H1 (cell line): ENCODE data around the gene PLCL2. TPM values are rescaled to one million over a fixed set of nuclear protein-coding genes. Genes with fewer than 3 reads are reported as not detected.

Source experiments
- CTCF ChIA-PET: fragments of 300-600 bp; sonication (Branson Sonifier 250); formaldehyde crosslinking; loops from one replicate; lab custom pipeline; 2021; ENCODE audit not compliant: partially characterized antibody; lab: Charles Lee
- POLR2A ChIA-PET: fragments of 300-600 bp; sonication (Branson Sonifier 250); formaldehyde crosslinking; loops from one replicate; lab custom pipeline; 2021; ENCODE audit warnings: inconsistent platforms; ENCODE audit not compliant: partially characterized antibody; lab: Charles Lee
- DNase-seq, 2 experiments: peaks; one replicate each; pipeline versions ENCODE4 v3.0.0 to v3.0.0-alpha.2; 2010 to 2022; ENCODE audit warnings: low spot score in 2 of 2, low read depth in 1 of 2, mixed read lengths in 1 of 2
- FAIRE-seq: peaks from 2 replicates; lab custom pipeline; 2011; peaks lifted over from hg19 to GRCh38; lab: Jason Lieb, UNC
- H2AFZ ChIP-seq: 2 replicates; pipeline ENCODE4 v1.8.1; 2012; ENCODE audit warnings: low read length, inconsistent platforms
- H2AK5ac ChIP-seq: 2 replicates; pipeline ENCODE4 v1.6.1; 2013; ENCODE audit warnings: low read depth, low read length
- H2BK120ac ChIP-seq: replicated peaks from 2 replicates; pipeline ENCODE3; 2013; ENCODE audit warnings: low read depth, low read length, inconsistent platforms
- H2BK12ac ChIP-seq: 2 replicates; pipeline ENCODE4 v1.6.1; 2013; ENCODE audit warnings: low read depth, low read length
- H2BK15ac ChIP-seq: 2 replicates; pipeline ENCODE4 v1.6.1; 2013; ENCODE audit warnings: low read length
- H2BK20ac ChIP-seq: 2 replicates; pipeline ENCODE4 v1.6.1; 2013; ENCODE audit warnings: low read length
- H2BK5ac ChIP-seq: 2 replicates; pipeline ENCODE4 v1.6.1; 2013; ENCODE audit warnings: low read depth, low read length
- H3K14ac ChIP-seq: 2 replicates; pipeline ENCODE4 v1.6.1; 2013; ENCODE audit warnings: inconsistent platforms; ENCODE audit not compliant: insufficient read length
- H3K18ac ChIP-seq: 2 replicates; pipeline ENCODE4 v1.6.1; 2013; ENCODE audit warnings: low read length; ENCODE audit errors: extremely low read depth
- H3K23ac ChIP-seq: 2 replicates; pipeline ENCODE4 v1.6.1; 2013; ENCODE audit warnings: inconsistent platforms; ENCODE audit not compliant: insufficient read length
- H3K23me2 ChIP-seq: 2 replicates; pipeline ENCODE4 v1.6.1; 2013; ENCODE audit warnings: low read depth, low read length
- H3K27ac ChIP-seq: 2 replicates; pipeline ENCODE4 v1.6.1; 2011; ENCODE audit warnings: low read depth, low read length, inconsistent platforms
- H3K27me3 ChIP-seq, 4 experiments: replicated peaks in 1 of 4; 1 replicate in 1 of 4; 2 replicates in 3 of 4; pipeline versions ENCODE4 v1.6.1 to v1.8.1; 2011 to 2013; ENCODE audit warnings: low read length in 3 of 4, mild to moderate bottlenecking in 3 of 4, inconsistent platforms in 2 of 4, mixed read lengths in 2 of 4, moderate library complexity in 1 of 4; ENCODE audit not compliant: control insufficient read depth in 3 of 4, insufficient read depth in 3 of 4; ENCODE audit errors: extremely low read depth in 1 of 4
- H3K36me3 ChIP-seq, 4 experiments: 2 replicates each; pipeline versions ENCODE4 v1.6.1 to v1.8.1; 2011 to 2013; ENCODE audit warnings: mild to moderate bottlenecking in 4 of 4, low read length in 3 of 4, moderate library complexity in 2 of 4, control low read depth in 1 of 4, inconsistent platforms in 1 of 4; ENCODE audit not compliant: insufficient read depth in 4 of 4, control insufficient read depth in 2 of 4
- H3K4ac ChIP-seq: replicated peaks from 2 replicates; pipeline ENCODE3; 2013; ENCODE audit warnings: low read length, low read depth, mixed read lengths, inconsistent platforms; ENCODE audit not compliant: insufficient read length
- H3K4me1 ChIP-seq, 4 experiments: replicated peaks in 1 of 4; 1 replicate in 1 of 4; 2 replicates in 3 of 4; pipeline versions ENCODE4 v1.6.1 to v1.8.1; 2011 to 2013; ENCODE audit warnings: low read length in 3 of 4, inconsistent platforms in 2 of 4, mixed read lengths in 1 of 4; ENCODE audit not compliant: insufficient read depth in 4 of 4, control insufficient read depth in 3 of 4
- H3K4me2 ChIP-seq, 2 experiments: 2 replicates each; pipeline versions ENCODE4 v1.6.1 to v1.8.1; 2011 to 2013; ENCODE audit warnings: low read depth in 2 of 2, low read length in 2 of 2, control low read depth in 1 of 2, inconsistent platforms in 1 of 2, mild to moderate bottlenecking in 1 of 2; ENCODE audit not compliant: insufficient read depth in 1 of 2
- H3K4me3 ChIP-seq, 4 experiments: fragments of 200-600, 300-600 bp in 1 of 4; sonication (generic), shearing (Covaris generic), sonication (Bioruptor Twin) in 1 of 4; 2 replicates each; pipeline versions ENCODE4 v1.5.1 to v1.8.1; 2011 to 2016; ENCODE audit warnings: low read length in 4 of 4, low read depth in 3 of 4, control low read depth in 2 of 4, inconsistent platforms in 2 of 4, mild to moderate bottlenecking in 2 of 4, mixed read lengths in 1 of 4, moderate library complexity in 1 of 4; ENCODE audit not compliant: insufficient read depth in 2 of 4; ENCODE audit errors: extremely low read depth in 1 of 4
- H3K56ac ChIP-seq: replicated peaks from 2 replicates; pipeline ENCODE3; 2013; ENCODE audit warnings: low read depth, mild to moderate bottlenecking, mixed read lengths, low read length, inconsistent platforms; ENCODE audit not compliant: insufficient read length
- H3K79me1 ChIP-seq: 2 replicates; pipeline ENCODE4 v1.6.1; 2013; ENCODE audit warnings: low read depth, low read length, control low read depth
- H3K79me2 ChIP-seq, 2 experiments: 2 replicates each; pipeline versions ENCODE4 v1.6.1 to v1.8.1; 2012 to 2013; ENCODE audit warnings: low read length in 2 of 2, mild to moderate bottlenecking in 2 of 2, inconsistent platforms in 1 of 2; ENCODE audit not compliant: insufficient read depth in 2 of 2, control insufficient read depth in 1 of 2
- H3K9ac ChIP-seq, 4 experiments: replicated peaks in 1 of 4; 1 replicate in 1 of 4; 2 replicates in 3 of 4; pipeline versions ENCODE4 v1.6.1 to v1.8.1; 2011 to 2013; ENCODE audit warnings: low read depth in 3 of 4, low read length in 3 of 4, control low read depth in 2 of 4, mild to moderate bottlenecking in 2 of 4, moderate library complexity in 2 of 4, inconsistent platforms in 1 of 4; ENCODE audit errors: extremely low read depth in 1 of 4
- H3K9me3 ChIP-seq, 2 experiments: 2 replicates each; pipeline versions ENCODE4 v1.6.1 to v1.8.1; 2012 to 2013; ENCODE audit warnings: mild to moderate bottlenecking in 2 of 2, moderate library complexity in 2 of 2, control low read depth in 1 of 2, inconsistent platforms in 1 of 2, low read depth in 1 of 2, low read length in 1 of 2, mixed read lengths in 1 of 2; ENCODE audit not compliant: insufficient read depth in 2 of 2
- H4K20me1 ChIP-seq, 2 experiments: replicated peaks in 1 of 2; 2 replicates each; pipeline versions ENCODE3 to v1.8.1; 2011 to 2013; ENCODE audit warnings: inconsistent platforms in 2 of 2, low read length in 2 of 2, mild to moderate bottlenecking in 1 of 2; ENCODE audit not compliant: insufficient read depth in 2 of 2, control insufficient read depth in 1 of 2
- H4K5ac ChIP-seq: 2 replicates; pipeline ENCODE4 v1.6.1; 2013; ENCODE audit warnings: low read length, low read depth, mixed read lengths, inconsistent platforms; ENCODE audit not compliant: insufficient read length
- H4K8ac ChIP-seq: 2 replicates; pipeline ENCODE4 v1.8.0; 2013; ENCODE audit warnings: mild to moderate bottlenecking, moderate library complexity, low read length, inconsistent platforms; ENCODE audit not compliant: insufficient read depth; ENCODE audit errors: extremely low read depth
- H4K91ac ChIP-seq: replicated peaks from 2 replicates; pipeline ENCODE3; 2013; ENCODE audit warnings: low read length, mixed read lengths, inconsistent platforms; ENCODE audit not compliant: insufficient read length
- ASH2L ChIP-seq: fragments of 200-600, 300-600 bp; sonication (generic); IDR thresholded peaks from one replicate; pipeline ENCODE4 v1.7.1; 2017; ENCODE audit warnings: low read length
- CHD2 ChIP-seq: IDR thresholded peaks from 2 replicates; pipeline ENCODE4 v1.6.1; 2012; ENCODE audit warnings: low read length, improper control_type of control experiment
- FOSL1 ChIP-seq: IDR thresholded peaks from 2 replicates; pipeline ENCODE4 v1.6.1; 2011; ENCODE audit warnings: mild to moderate bottlenecking, low read depth, low read length, moderate library complexity; ENCODE audit not compliant: insufficient read depth
- HDAC2 ChIP-seq, 2 experiments: fragments of 300-600 bp in 1 of 2; sonication (generic) in 1 of 2; IDR thresholded peaks; 2 replicates each; pipeline ENCODE4 v1.6.1; 2011 to 2012; ENCODE audit warnings: low read depth in 2 of 2, low read length in 2 of 2, mild to moderate bottlenecking in 2 of 2, moderate library complexity in 2 of 2, borderline replicate concordance in 1 of 2, inconsistent platforms in 1 of 2
- RBBP5 ChIP-seq: IDR thresholded peaks from 2 replicates; pipeline ENCODE4 v1.7.1; 2012; ENCODE audit warnings: low read depth, mild to moderate bottlenecking, inconsistent platforms, low read length, moderate library complexity, borderline replicate concordance
- RFX5 ChIP-seq: IDR thresholded peaks from 2 replicates; pipeline ENCODE4 v1.6.1; 2011; ENCODE audit warnings: low read depth, low read length, improper control_type of control experiment, borderline replicate concordance
- SRF ChIP-seq: IDR thresholded peaks from 2 replicates; pipeline ENCODE4 v1.6.1; 2011; ENCODE audit warnings: mild to moderate bottlenecking, low read depth, low read length, moderate library complexity
- WGBS, 2 experiments: shearing (Covaris generic) in 1 of 2; methylation state at CpG; one replicate each; pipeline versions ENCODE4 v1.1.6 to v1.1.7; 2013 to 2015; ENCODE audit warnings: low lambda C conversion rate in 2 of 2, mixed read lengths in 2 of 2, inconsistent platforms in 1 of 2, low coverage in 1 of 2, missing lambda C conversion rate in 1 of 2; ENCODE audit not compliant: insufficient replicate concordance in 2 of 2, insufficient coverage in 1 of 2, insufficient read length in 1 of 2; ENCODE audit errors: extremely low coverage in 1 of 2, missing lambda C conversion rate in 1 of 2; 5-methylcytosine and 5-hydroxymethylcytosine counted together
- polyA plus RNA-seq, 7 experiments: library from polyadenylated mRNA; depleted of rRNA in 3 of 7; stranded (reverse) in 5 of 7; unstranded in 2 of 7; fragments of >200 nt in 5 of 7; fragments of 200-250 nt in 2 of 7; gene quantifications; 1 replicate in 5 of 7; 2 replicates in 1 of 7; 4 replicates in 1 of 7; pipeline versions ENCODE4 v1.2.1 to v1.2.3, GENCODE V29; 2011 to 2013; ENCODE audit warnings: missing spikeins in 2 of 7, mixed read lengths in 2 of 7
- total RNA-seq: library from RNA; stranded (reverse); fragmentation: NEBNext Ultra II Directional; extraction: Animal tissue kit (Norgen Biotek cat#: 25700); gene quantifications from 2 replicates; pipeline ENCODE4 v1.2.1, GENCODE V29; 2021

Gene PLCL2
- total and polyA plus RNA-seq, 2 of the 8 experiments (the other 6 are each of a cell fraction or from before 2014, with no cell fraction given): 3.5 to 6.8 TPM

GRCh38 chr3:17118771-17119170 lies 234.0 kb downstream of the PLCL2 start:
- TF ChIP-seq RBBP5 (no peak), FOSL1 (no peak), SRF (no peak), HDAC2 (IDR thresholded peaks at IDR 0.05; ENCODE audit: borderline replicate concordance in 1 of 2, low read depth in 2 of 2, low read length in 2 of 2) (no peak), CHD2 (no peak), ASH2L (no peak), RFX5 (no peak)
- no peak overlapping the region for H2BK15ac ChIP-seq
- H3K23me2 ChIP-seq: no peaks in the 10 kb centered on the region
- H3K56ac ChIP-seq: no peak overlapping the region
- no peaks in the 10 kb centered on the region for H3K9me3 ChIP-seq
- H3K36me3 ChIP-seq: no peaks in the 10 kb centered on the region
- no peak overlapping the region for H2BK120ac ChIP-seq
- FAIRE-seq (no peak), DNase-seq (peak in 1 of 2 experiments; percentile 36)
- no peak overlapping the region for H3K4ac ChIP-seq
- H4K20me1 ChIP-seq: no peaks in the 10 kb centered on the region
- no peaks in the 10 kb centered on the region for H3K79me2 ChIP-seq
- H3K9ac ChIP-seq: no peak overlapping the region
- H2AFZ ChIP-seq: no peak overlapping the region
- H2AK5ac ChIP-seq: no peak overlapping the region
- H2BK12ac ChIP-seq: no peak overlapping the region
- no peaks in the 10 kb centered on the region for H3K79me1 ChIP-seq
- no peaks in the 10 kb centered on the region for H3K4me1 ChIP-seq
- POLR2A ChIA-PET: no interaction called here
- no peaks in the 10 kb centered on the region for H3K27me3 ChIP-seq
- CTCF ChIA-PET: no interaction called here
- no peak overlapping the region for H4K5ac ChIP-seq
- no peak overlapping the region for H2BK5ac ChIP-seq
- H4K8ac ChIP-seq: no peak overlapping the region
- H4K91ac ChIP-seq: no peak overlapping the region
- no peak overlapping the region for H3K4me2 ChIP-seq
- H3K23ac ChIP-seq: no peak overlapping the region
- no peak overlapping the region for H3K14ac ChIP-seq
- no peak overlapping the region for H2BK20ac ChIP-seq
- WGBS, 2 experiments: 90% methylated on average over 6 of the region's 6 CpGs; no CpG with 5 or more reads in 1 of the 2 experiments
- no peak overlapping the region for H3K27ac ChIP-seq
- H3K18ac ChIP-seq: no peak overlapping the region
- H3K4me3 ChIP-seq: no peak overlapping the region
